Measurements from ENCODE around the gene DDI1.

GRCh38 chr11:104043678-104044239, 7.3 kb downstream of the DDI1 start:
- TF ChIP-seq CTCF (IDR thresholded peaks at IDR 0.05) (no peak), POLR2A (IDR thresholded peaks at IDR 0.05) (no peak)

All from testis (tissue), 2 donors.